Measurements from ENCODE around the gene CD46.

DNA sequence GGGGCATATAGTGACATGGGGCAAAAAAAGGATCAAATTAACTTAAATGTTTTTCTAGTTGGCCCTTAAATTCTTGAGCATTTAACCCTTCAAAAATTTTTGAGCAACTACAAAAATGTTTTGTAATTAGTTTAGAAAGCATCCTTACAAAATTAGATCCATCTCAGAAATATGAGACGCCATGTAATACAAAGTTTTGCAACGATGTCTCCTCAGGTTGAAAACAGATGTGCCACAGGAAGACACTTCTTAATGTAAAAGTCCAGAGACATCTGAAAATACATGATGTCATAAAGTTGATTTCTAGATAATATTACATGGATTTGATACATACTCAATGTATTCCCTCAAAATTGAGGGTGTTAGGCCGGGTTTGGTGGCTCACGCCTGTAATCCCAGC is 37.5 kb downstream of the CD46 start:
- TF ChIP-seq EZH2phosphoT487 (IDR thresholded peaks at IDR 0.05; ENCODE audit: borderline replicate concordance, low read length) = no peak
- TF ChIP-seq, protein P1, sequence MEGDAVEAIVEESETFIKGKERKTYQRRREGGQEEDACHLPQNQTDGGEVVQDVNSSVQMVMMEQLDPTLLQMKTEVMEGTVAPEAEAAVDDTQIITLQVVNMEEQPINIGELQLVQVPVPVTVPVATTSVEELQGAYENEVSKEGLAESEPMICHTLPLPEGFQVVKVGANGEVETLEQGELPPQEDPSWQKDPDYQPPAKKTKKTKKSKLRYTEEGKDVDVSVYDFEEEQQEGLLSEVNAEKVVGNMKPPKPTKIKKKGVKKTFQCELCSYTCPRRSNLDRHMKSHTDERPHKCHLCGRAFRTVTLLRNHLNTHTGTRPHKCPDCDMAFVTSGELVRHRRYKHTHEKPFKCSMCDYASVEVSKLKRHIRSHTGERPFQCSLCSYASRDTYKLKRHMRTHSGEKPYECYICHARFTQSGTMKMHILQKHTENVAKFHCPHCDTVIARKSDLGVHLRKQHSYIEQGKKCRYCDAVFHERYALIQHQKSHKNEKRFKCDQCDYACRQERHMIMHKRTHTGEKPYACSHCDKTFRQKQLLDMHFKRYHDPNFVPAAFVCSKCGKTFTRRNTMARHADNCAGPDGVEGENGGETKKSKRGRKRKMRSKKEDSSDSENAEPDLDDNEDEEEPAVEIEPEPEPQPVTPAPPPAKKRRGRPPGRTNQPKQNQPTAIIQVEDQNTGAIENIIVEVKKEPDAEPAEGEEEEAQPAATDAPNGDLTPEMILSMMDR (IDR thresholded peaks at IDR 0.05; ENCODE audit: low read depth, low read length, poor library complexity, severe bottlenecking) = no peak

Data from DOHH2 (cell line).